RCC 7860 (cell line): Measurements from ENCODE around the gene ARID4B.
"Not testable (repeated sequence)": the region's sequence is repeated elsewhere in the genome, so short reads cannot be mapped to it uniquely, and the experiment has no call there.

ENCODE experiments used
- DNase-seq: peaks from one replicate; pipeline ENCODE4 v3.0.0-alpha.2; 2015; ENCODE audit warnings: low spot score
- FAIRE-seq: peaks from 2 replicates; lab custom pipeline; 2012; peaks lifted over from hg19 to GRCh38; lab: Jason Lieb, UNC

ARID4B gene

GRCh38 chr1:235275223-235275622 is 52.8 kb downstream of the ARID4B start:
- no peak for FAIRE-seq
- DNase-seq: no peak

- no peak for FAIRE-seq
- DNase-seq: no peak
Measured at GRCh38 chr1:235272851-235273250, 55.1 kb downstream of the ARID4B start.

DNA sequence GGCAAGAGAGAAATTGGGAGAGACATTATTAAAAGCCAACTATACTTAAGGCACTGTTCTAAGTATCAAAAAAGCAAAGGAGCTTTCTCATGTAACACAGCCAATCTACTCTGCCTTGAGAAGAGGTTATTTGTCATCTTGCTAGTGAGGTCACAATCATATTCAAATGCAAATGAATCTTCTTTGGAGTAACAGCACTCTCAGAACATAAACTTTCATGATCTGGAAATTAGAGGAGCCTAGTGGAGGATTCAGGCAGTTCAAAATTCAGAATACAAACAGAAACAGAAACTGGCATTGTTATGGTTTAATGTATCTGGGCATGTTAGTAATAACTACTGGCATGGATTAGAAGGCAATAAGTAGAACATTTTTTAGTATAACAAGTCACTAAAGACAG is 57.4 kb downstream of the ARID4B start:
- FAIRE-seq: no peak

GRCh38 chr1:235269990-235270389 is 58.0 kb downstream of the ARID4B start:
- FAIRE-seq: not testable (repeated sequence)

More for the DNA sequence above, 57.4 kb downstream of the ARID4B start:
- no peak for DNase-seq

GRCh38 chr1:235268379-235269125 is 59.4 kb downstream of the ARID4B start:
- FAIRE-seq: no peak
- no peak for DNase-seq

More at GRCh38 chr1:235269990-235270389, 58.0 kb downstream of the ARID4B start:
- not testable (repeated sequence) for DNase-seq

DNA sequence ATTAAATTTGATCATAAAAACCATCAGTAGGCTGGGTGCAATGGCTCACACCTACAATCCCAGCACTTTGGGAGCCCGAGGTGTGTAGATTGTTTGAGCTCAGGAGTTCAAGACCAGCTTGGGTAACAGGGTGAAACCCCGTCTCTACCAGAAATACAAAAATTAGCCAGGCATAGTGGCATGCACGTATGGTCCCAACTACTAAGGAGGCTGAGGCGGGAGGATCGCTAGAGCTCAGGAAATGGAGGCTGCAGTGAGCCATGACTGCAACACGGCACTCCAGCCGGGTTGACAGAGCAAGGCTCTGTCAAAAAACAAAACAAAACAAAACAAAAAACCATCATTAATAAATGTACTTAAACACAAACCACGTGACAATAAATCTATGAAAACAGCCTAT is 61.0 kb downstream of the ARID4B start:
- FAIRE-seq (no peak), DNase-seq (no peak)

DNA sequence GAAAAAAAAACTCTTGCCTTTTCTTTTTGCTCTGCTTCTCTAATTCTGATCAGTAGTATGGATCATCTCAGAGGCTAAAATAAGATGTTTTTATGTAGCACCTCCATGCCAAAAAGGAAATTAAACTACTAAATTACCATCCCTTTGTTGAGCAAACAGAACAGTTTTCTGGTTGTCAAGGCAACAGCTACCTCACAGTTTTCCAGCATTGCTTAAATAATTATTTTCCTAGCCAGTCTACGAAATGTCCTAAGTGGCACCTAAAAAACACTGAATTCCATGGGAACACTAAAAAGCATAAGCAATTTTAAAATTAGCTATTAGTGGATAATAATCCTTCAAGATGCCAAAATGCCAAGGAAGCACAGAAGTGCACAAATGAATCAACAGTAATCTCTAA is 61.7 kb downstream of the ARID4B start:
- DNase-seq (no peak), FAIRE-seq (no peak)

GRCh38 chr1:235265900-235266299 is 62.1 kb downstream of the ARID4B start:
- DNase-seq (no peak), FAIRE-seq (no peak)

DNA sequence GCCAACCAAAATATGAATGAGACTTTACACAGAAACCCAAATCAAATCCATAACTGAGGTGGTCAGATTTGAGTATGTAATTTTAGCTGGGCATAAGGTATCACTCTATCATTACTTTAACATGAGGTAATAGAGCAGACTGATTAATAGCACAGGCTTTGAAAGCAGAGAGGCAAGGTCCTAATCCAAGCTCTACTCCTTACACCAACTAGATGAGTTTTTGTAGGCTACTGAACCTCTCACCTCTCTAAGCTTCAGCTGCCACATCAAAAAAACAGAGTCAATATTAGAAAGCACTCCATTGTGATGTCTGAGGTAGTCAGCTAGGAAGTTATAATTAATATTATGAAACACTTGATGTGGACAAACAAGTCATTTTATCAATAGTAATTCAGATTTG is 63.7 kb downstream of the ARID4B start:
- no peak for FAIRE-seq
- DNase-seq: no peak

- DNase-seq: no peak
- no peak for FAIRE-seq
Measured at GRCh38 chr1:235262539-235262938, 65.4 kb downstream of the ARID4B start.

GRCh38 chr1:235261243-235261642 is 66.7 kb downstream of the ARID4B start:
- FAIRE-seq (no peak), DNase-seq (no peak)

DNA sequence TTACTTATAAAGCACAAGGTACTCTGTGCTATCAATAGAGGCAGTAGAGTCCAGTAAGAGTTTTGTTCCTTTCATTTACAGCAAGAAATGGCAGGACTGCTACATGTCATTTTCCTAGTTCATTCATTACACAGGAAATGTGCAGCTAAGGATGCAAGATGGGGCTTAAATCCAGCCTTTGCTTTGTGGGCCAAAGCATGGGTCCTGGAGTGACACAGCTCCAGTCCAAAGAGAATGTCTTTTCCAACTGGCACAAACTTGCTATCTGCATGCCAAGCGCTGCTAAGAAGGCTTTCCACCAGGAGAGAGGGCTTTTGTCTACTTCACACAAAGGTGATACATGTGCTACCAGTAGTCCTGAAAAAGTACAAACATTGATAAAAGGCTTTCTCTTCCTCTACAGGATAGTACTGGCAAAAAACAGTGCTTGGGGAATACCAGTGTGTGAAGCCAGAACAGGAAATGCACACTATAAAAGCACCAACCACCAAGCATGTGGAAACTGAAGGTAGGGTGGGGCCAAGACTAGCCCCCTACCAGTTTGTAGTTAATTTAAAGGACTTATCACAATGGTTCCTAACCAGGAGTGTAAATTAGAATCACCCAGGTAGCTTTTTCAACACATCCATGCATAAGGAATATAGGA is 68.7 kb downstream of the ARID4B start:
- DNase-seq (no peak), FAIRE-seq (no peak)

DNA sequence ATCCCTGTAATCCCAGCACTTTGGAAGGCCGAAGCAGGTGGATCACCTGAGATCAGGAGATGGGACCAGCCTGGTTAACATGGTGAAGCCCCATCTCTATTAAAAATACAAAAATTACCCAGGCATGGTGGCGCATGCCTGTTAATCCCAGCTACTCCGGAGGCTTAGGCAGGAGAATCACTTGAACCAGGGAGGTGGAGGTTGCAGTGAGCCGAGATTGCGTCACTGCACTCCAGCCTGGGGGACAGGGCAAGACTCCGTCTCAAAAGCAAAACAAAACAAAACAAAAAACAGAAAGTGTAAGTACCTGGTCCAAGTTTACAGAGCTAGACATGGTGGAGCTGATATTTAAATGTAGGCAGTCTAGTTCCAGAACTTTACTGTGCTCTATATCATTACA is 69.9 kb downstream of the ARID4B start:
- DNase-seq, FAIRE-seq: not testable (repeated sequence)

DNA sequence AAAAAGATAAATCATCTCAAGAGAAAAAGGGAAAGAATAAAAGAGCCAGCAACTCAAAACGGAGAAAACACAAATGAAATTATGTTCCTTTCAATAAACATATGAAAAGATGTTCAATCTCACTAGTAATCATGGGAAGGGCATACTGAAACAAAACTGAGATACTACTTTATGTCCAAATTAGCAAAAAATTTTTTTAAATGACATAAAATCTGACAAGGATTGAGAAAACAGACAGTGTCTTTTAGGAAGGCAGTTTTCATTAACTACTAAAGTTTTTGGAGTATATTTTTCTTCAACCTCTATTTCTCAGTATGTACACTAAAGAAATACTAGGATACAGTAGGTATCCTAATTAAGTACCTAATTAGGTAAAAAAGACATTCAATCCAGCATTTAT is 73.3 kb downstream of the ARID4B start:
- DNase-seq (no peak), FAIRE-seq (no peak)

DNA sequence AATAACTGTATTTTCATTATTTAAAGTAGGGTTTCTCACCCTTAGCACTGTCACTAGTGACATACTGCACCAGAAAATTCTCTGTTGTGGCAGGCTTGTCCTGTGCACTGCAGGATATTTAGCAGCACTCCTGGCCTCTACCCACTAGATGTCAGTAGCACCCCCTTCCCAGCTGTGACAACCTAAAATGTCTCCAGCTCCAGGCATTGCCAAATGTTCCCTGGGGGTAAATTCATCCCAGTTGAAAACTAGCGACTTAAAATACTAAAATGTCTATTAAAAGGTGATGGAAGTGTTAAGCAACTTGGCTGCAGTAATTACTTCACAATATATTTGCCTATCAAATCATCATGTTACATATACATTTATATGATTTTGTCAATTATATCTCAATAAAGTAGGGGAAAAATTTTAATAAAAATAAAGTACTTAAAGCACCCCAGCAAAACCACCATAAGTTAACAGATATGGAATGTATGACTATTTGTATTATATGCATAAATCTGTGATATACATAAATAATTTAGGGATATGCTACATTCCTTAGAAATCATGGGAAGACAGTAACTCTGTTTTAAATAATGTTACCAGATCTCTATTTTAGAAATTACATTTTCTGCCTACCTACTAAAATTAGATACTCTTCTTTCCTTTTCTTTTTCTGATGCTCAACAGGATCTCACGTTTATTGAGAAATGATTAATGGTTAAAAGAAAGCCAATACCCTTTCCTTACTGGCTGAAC is 74.6 kb downstream of the ARID4B start:
- DNase-seq: peak; percentile 51
- FAIRE-seq: peak; percentile 65

DNA sequence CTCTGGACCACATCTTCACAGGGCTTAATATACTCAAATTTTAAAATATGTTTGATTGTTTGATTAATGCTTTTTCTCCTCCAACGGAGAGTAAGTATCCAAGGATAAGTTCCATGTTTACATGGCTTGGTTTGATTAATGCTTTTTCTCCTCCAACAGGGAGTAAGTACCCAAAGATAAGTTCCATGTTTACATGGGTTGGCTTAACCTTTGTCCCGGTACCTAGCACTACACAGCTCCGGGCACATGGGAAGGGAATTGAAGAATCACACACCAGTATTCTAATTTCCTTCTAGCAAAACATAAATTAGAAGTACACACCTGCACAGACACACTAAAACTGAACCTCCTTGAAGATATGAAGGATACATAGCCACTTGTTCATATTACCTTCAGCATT is 77.5 kb downstream of the ARID4B start:
- DNase-seq: no peak
- FAIRE-seq: no peak

DNA sequence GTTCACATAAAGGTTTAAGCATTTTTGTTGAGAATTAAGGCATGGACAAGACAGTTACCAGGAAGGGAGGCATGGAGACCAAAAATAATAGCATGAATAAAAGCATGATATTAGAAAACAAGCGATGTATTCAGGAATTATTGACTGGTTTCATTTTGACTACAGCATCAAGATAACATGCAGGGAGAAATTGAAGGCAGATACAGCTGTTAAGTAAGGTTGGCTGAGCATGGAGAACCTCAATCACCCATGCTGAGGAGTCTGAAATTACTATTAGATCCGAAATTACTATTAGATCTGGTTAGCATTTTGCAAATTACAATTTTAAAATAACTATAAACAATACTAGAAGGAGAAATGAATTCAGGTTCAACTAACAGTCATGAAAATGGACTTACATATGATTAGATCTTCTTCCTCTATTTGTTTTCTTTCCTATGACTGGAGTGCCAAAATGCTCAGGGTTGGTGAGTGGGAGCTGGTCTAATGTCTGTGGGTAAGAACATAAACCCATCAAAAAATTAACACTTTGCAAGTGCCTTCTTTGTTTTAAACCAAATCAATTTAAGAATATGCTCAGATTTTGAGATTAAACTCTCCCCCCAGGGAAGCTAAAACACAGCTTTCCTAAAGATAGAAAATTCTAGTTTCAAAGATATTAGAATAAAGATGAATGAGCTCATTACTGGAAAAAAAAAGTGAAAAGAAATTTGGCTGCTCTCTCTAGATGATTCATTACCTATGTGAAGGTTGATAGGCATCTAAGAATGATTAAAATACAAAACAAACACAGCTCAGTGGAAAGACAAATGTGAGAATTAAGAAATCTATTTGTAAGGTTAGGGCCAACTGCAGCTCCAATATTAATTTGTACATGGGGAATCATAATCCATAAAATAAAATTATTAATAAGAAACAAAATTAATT is 81.7 kb downstream of the ARID4B start:
- DNase-seq (no peak), FAIRE-seq (peak; percentile 4)

GRCh38 chr1:235244974-235245592 is 82.9 kb downstream of the ARID4B start:
- FAIRE-seq (peak; percentile 52), DNase-seq (no peak)

GRCh38 chr1:235240960-235241359 is 87.0 kb downstream of the ARID4B start:
- no peak for FAIRE-seq

DNA sequence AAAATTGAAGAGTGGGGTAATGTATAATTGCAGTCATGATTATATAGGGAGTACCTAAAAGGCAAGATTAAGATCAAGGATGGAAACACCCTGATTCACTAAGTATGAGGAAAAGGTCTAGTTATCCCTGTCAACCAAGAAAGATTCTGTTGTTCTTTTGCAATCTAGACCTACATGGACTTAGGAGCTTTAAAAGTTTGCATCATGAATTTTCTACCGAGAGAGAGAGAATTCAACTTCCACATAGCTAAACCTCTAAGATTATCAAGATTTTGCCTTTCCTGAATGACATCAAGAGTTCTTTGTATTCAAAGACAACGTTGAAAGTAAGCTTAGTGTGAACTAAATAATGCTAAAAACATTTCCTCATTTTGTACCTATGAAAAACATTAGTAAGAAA is 88.1 kb downstream of the ARID4B start:
- DNase-seq: no peak
- no peak for FAIRE-seq

More at GRCh38 chr1:235240960-235241359, 87.0 kb downstream of the ARID4B start:
- DNase-seq: no peak
